H9 (cell line): ENCODE results near the gene KRT1. TPM values are rescaled to one million over a fixed set of nuclear protein-coding genes. Genes with fewer than 3 reads are reported as not detected.

ENCODE experiments used
- DNase-seq: peaks from one replicate; pipeline ENCODE4 v3.0.0-alpha.2; 2017
- H2AFZ ChIP-seq: one replicate; pipeline ENCODE4 v1.6.1; 2013; ENCODE audit warnings: mild to moderate bottlenecking, low read length, control low read depth, moderate library complexity
- H2AK5ac ChIP-seq: 2 replicates; pipeline ENCODE4 v1.6.1; 2013; ENCODE audit warnings: low read length, control low read depth, mixed read lengths; ENCODE audit not compliant: insufficient read length
- H2BK120ac ChIP-seq: one replicate; pipeline ENCODE4 v1.6.1; 2013; ENCODE audit warnings: low read depth, mild to moderate bottlenecking, low read length, control low read depth, inconsistent platforms; ENCODE audit not compliant: poor library complexity, severe bottlenecking
- H2BK12ac ChIP-seq: 2 replicates; pipeline ENCODE4 v1.6.1; 2013; ENCODE audit warnings: low read length, control low read depth, mixed read lengths, low read depth; ENCODE audit not compliant: insufficient read length
- H2BK15ac ChIP-seq: 2 replicates; pipeline ENCODE4 v1.6.1; 2013; ENCODE audit warnings: low read depth, low read length, control low read depth
- H2BK20ac ChIP-seq: one replicate; pipeline ENCODE4 v1.6.1; 2013; ENCODE audit warnings: low read depth, mild to moderate bottlenecking, low read length, control low read depth, inconsistent platforms; ENCODE audit not compliant: poor library complexity, severe bottlenecking
- H2BK5ac ChIP-seq: 2 replicates; pipeline ENCODE4 v1.6.1; 2013; ENCODE audit warnings: low read length, control low read depth, mixed read lengths; ENCODE audit not compliant: insufficient read length
- H3K14ac ChIP-seq: 2 replicates; pipeline ENCODE4 v1.6.1; 2013; ENCODE audit warnings: low read length, control low read depth; ENCODE audit not compliant: insufficient read depth
- H3K18ac ChIP-seq: 2 replicates; pipeline ENCODE4 v1.6.1; 2013; ENCODE audit warnings: low read depth, mild to moderate bottlenecking, mixed read lengths, low read length, control low read depth; ENCODE audit not compliant: insufficient read length
- H3K23ac ChIP-seq: 2 replicates; pipeline ENCODE4 v1.6.1; 2013; ENCODE audit warnings: low read length, control low read depth, mixed read lengths, low read depth; ENCODE audit not compliant: insufficient read length
- H3K23me2 ChIP-seq: 2 replicates; pipeline ENCODE4 v1.6.1; 2013; ENCODE audit warnings: low read depth, mild to moderate bottlenecking, mixed read lengths, low read length, control low read depth; ENCODE audit not compliant: insufficient read length, poor library complexity, severe bottlenecking
- H3K27ac ChIP-seq: 2 replicates; pipeline ENCODE4 v1.5.1; 2013; ENCODE audit warnings: low read length, control low read depth, mixed read lengths, low read depth; ENCODE audit not compliant: insufficient read length
- H3K27me3 ChIP-seq: 2 replicates; pipeline ENCODE4 v1.6.1; 2013; ENCODE audit warnings: low read length, control low read depth, inconsistent platforms; ENCODE audit not compliant: insufficient read depth
- H3K4ac ChIP-seq: 2 replicates; pipeline ENCODE4 v1.6.1; 2013; ENCODE audit warnings: low read depth, mild to moderate bottlenecking, control low read depth, inconsistent platforms, low read length, moderate library complexity
- H3K4me1 ChIP-seq: 2 replicates; pipeline ENCODE4 v1.6.1; 2013; ENCODE audit warnings: low read length, control low read depth, inconsistent platforms; ENCODE audit not compliant: insufficient read depth
- H3K4me2 ChIP-seq: 2 replicates; pipeline ENCODE4 v1.6.1; 2013; ENCODE audit warnings: low read length, control low read depth, mixed read lengths; ENCODE audit not compliant: insufficient read length, insufficient read depth
- H3K56ac ChIP-seq: 2 replicates; pipeline ENCODE4 v1.6.1; 2013; ENCODE audit warnings: low read depth, mild to moderate bottlenecking, mixed read lengths, low read length, control low read depth; ENCODE audit not compliant: insufficient read length
- H3K79me1 ChIP-seq: 2 replicates; pipeline ENCODE4 v1.6.1; 2013; ENCODE audit warnings: low read depth, mild to moderate bottlenecking, moderate library complexity, low read length, control low read depth, inconsistent platforms; ENCODE audit not compliant: insufficient read depth, poor library complexity, severe bottlenecking
- H3K79me2 ChIP-seq: 2 replicates; pipeline ENCODE4 v1.6.1; 2013; ENCODE audit warnings: low read length, control low read depth, inconsistent platforms; ENCODE audit not compliant: insufficient read depth
- H3K9ac ChIP-seq: 2 replicates; pipeline ENCODE4 v1.6.1; 2013; ENCODE audit warnings: low read length, control low read depth, mixed read lengths; ENCODE audit not compliant: insufficient read length; ENCODE audit errors: extremely low read depth
- H3K9me3 ChIP-seq: one replicate; pipeline ENCODE4 v1.6.1; 2013; ENCODE audit warnings: low read depth, low read length, inconsistent platforms; ENCODE audit not compliant: control insufficient read depth
- H3T11ph ChIP-seq: one replicate; pipeline ENCODE4 v1.6.1; 2013; ENCODE audit warnings: mild to moderate bottlenecking, low read length, control low read depth, inconsistent platforms
- H4K20me1 ChIP-seq: one replicate; pipeline ENCODE4 v1.6.1; 2013; ENCODE audit not compliant: control insufficient read depth, insufficient read length, insufficient read depth
- H4K5ac ChIP-seq: 2 replicates; pipeline ENCODE4 v1.6.1; 2013; ENCODE audit warnings: low read depth, mild to moderate bottlenecking, mixed read lengths, low read length, control low read depth; ENCODE audit not compliant: insufficient read length
- H4K8ac ChIP-seq: replicated peaks from 2 replicates; pipeline ENCODE4 v1.6.1; 2013; ENCODE audit warnings: low read length, control low read depth, mixed read lengths, low read depth; ENCODE audit not compliant: insufficient read length
- H4K91ac ChIP-seq: 2 replicates; pipeline ENCODE4 v1.6.1; 2013; ENCODE audit warnings: low read depth, mild to moderate bottlenecking, moderate library complexity, mixed read lengths, low read length, control low read depth; ENCODE audit not compliant: insufficient read length
- H3K27ac Mint-ChIP-seq, 3 experiments: 2 replicates in 2 of 3; 3 replicates in 1 of 3; pipeline ENCODE4 v1.8.0; 2020 to 2021; ENCODE audit warnings: mixed read lengths in 3 of 3, mild to moderate bottlenecking in 1 of 3, moderate library complexity in 1 of 3
- H3K27me3 Mint-ChIP-seq: 2 replicates; pipeline ENCODE4 v1.8.0; 2021; ENCODE audit warnings: low read depth, mild to moderate bottlenecking, moderate library complexity, mixed read lengths
- H3K36me3 Mint-ChIP-seq, 3 experiments: 2 replicates in 2 of 3; 3 replicates in 1 of 3; pipeline ENCODE4 v1.8.0; 2020 to 2021; ENCODE audit warnings: low read depth in 3 of 3, mixed read lengths in 3 of 3; ENCODE audit not compliant: insufficient read depth in 1 of 3
- H3K4me1 Mint-ChIP-seq, 2 experiments: 2 replicates each; pipeline ENCODE4 v1.8.0; 2020; ENCODE audit warnings: mixed read lengths in 2 of 2
- H3K4me3 Mint-ChIP-seq, 2 experiments: 2 replicates in 1 of 2; 3 replicates in 1 of 2; pipeline ENCODE4 v1.8.0; 2020 to 2021; ENCODE audit warnings: mild to moderate bottlenecking in 2 of 2, mixed read lengths in 2 of 2, moderate library complexity in 1 of 2
- H3K9me3 Mint-ChIP-seq, 2 experiments: 2 replicates in 1 of 2; 3 replicates in 1 of 2; pipeline ENCODE4 v1.8.0; 2020; ENCODE audit warnings: mild to moderate bottlenecking in 2 of 2, mixed read lengths in 2 of 2, moderate library complexity in 1 of 2
- WGBS: extraction: QIAGEN DNeasy Blood & Tissue Kit; methylation state at CpG from one replicate; pipeline ENCODE4 v1.1.7; 2013; ENCODE audit warnings: missing lambda C conversion rate, low lambda C conversion rate, mixed read lengths; ENCODE audit not compliant: insufficient read length; ENCODE audit errors: extremely low coverage; 5-methylcytosine and 5-hydroxymethylcytosine counted together
- total RNA-seq: library from RNA; stranded (reverse); gene quantifications from 2 replicates; pipeline ENCODE4 v1.2.1, GENCODE V29; 2021
- TF ChIP-seq, protein P1 (sequence below): fragments of 200-600 bp; sonication (generic); conservative IDR thresholded peaks from 3 replicates; pipeline ENCODE4 v1.8.0; 2021; ENCODE audit warnings: antibody characterized with exemption, mild to moderate bottlenecking

KRT1 gene
- total RNA-seq, 1 experiment from 2014 or later: not detected

DNA sequence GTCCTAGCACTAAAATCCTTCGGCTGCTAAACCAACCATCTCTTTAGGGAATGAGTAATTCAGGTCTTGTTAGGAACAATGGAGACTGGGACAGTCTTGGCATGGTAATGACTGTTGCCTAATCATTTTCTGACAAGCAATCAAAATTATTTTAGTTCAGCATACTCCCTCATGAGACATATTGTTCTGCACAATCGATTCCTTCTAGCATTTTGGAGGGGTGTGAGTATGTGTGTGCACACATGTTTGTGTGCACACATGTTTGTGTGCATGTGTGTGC lies 2.1 kb upstream of the KRT1 start:
- H2BK15ac ChIP-seq: no peak overlapping the region
- H2AK5ac ChIP-seq: no peak overlapping the region
- no peak overlapping the region for H4K8ac ChIP-seq
- Mint-ChIP-seq H3K4me1 (peaks cover 0 to 5% of the 10 kb centered on the region in 2 experiments; a peak in 2 of 4 replicates), H3K36me3 (no peaks in the 10 kb centered on the region), H3K27me3 (peaks cover 54% of the 10 kb centered on the region), H3K4me3 (no peak overlapping the region), H3K27ac (no peak overlapping the region; a peak in 1 of 7 replicates), H3K9me3 (no peaks in the 10 kb centered on the region)
- H2BK5ac ChIP-seq: no peak overlapping the region
- no peaks in the 10 kb centered on the region for H3K79me2 ChIP-seq
- H2BK20ac ChIP-seq: no peak overlapping the region
- TF ChIP-seq, protein P1, sequence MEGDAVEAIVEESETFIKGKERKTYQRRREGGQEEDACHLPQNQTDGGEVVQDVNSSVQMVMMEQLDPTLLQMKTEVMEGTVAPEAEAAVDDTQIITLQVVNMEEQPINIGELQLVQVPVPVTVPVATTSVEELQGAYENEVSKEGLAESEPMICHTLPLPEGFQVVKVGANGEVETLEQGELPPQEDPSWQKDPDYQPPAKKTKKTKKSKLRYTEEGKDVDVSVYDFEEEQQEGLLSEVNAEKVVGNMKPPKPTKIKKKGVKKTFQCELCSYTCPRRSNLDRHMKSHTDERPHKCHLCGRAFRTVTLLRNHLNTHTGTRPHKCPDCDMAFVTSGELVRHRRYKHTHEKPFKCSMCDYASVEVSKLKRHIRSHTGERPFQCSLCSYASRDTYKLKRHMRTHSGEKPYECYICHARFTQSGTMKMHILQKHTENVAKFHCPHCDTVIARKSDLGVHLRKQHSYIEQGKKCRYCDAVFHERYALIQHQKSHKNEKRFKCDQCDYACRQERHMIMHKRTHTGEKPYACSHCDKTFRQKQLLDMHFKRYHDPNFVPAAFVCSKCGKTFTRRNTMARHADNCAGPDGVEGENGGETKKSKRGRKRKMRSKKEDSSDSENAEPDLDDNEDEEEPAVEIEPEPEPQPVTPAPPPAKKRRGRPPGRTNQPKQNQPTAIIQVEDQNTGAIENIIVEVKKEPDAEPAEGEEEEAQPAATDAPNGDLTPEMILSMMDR: no peak
- no peak overlapping the region for H4K91ac ChIP-seq
- H3K23me2 ChIP-seq: no peaks in the 10 kb centered on the region
- no peak overlapping the region for H3K14ac ChIP-seq
- no peak overlapping the region for H3T11ph ChIP-seq
- no peak overlapping the region for H3K18ac ChIP-seq
- no peak overlapping the region for H3K4ac ChIP-seq
- H2AFZ ChIP-seq: no peak overlapping the region
- no peak overlapping the region for H3K27ac ChIP-seq
- H3K56ac ChIP-seq: no peak overlapping the region
- no peak overlapping the region for H3K4me2 ChIP-seq
- no peaks in the 10 kb centered on the region for H3K9me3 ChIP-seq
- no CpG with 5 or more reads among the region's 2 CpGs for WGBS
- no peak overlapping the region for H3K9ac ChIP-seq
- H3K79me1 ChIP-seq: no peaks in the 10 kb centered on the region
- H3K27me3 ChIP-seq: no peaks in the 10 kb centered on the region; the same call in 1 of the 2 replicates
- H2BK120ac ChIP-seq: no peak overlapping the region
- H3K4me1 ChIP-seq: no peaks in the 10 kb centered on the region
- H3K23ac ChIP-seq: no peak overlapping the region
- no peak for DNase-seq
- H2BK12ac ChIP-seq: no peak overlapping the region
- H4K20me1 ChIP-seq: no peaks in the 10 kb centered on the region
- no peak overlapping the region for H4K5ac ChIP-seq
